NCI-H2029 (cell line): ENCODE measurements around the gene TMBIM1.
"Not testable (repeated sequence)": the region's sequence is repeated elsewhere in the genome, so short reads cannot be mapped to it uniquely, and the experiment has no call there.

Experiments used
- DNase-seq: peaks from one replicate; lab custom pipeline; 2025; lab: John Stamatoyannopoulos, UW

The TMBIM1 gene

DNA sequence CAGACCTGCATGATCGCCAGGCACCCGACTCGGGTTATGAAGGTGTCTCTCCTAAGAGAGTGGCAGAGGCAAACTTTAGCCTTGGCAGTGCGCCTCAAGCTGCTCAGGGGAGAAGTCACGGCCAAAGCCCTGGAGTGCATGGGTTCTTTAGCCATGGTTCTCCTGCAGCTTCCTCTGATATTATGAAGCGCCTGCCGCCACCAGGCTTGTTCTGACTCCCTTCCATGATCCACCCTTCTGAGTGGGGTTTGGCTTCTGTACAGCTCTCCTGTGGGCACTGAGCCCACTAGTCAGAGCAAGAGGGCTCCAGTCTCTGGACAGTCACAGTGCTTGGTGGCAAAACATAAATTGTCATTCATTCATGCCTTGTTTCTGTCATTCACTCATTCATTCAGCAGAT, 25.9 kb upstream of the TMBIM1 start:
- DNase-seq = no peak

DNA sequence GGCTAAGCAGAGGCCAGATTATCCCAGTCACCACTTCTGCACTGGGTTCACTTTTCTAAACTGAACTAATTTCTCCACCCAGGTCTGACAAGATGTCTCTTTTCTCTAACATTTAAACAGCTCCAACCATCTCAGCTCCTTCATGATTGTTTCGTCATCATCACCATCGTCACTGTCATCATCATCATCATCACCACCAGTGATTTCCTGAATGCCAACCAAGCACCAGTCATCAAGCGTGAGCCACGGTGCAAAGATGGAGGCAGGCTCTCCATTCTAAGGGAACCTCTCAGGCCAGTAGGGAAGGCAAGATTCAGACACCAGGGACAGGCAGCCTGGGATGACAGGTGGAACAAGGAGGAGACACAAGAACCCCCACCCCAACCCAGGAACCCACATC, 25.5 kb upstream of the TMBIM1 start:
- no peak for DNase-seq

DNA sequence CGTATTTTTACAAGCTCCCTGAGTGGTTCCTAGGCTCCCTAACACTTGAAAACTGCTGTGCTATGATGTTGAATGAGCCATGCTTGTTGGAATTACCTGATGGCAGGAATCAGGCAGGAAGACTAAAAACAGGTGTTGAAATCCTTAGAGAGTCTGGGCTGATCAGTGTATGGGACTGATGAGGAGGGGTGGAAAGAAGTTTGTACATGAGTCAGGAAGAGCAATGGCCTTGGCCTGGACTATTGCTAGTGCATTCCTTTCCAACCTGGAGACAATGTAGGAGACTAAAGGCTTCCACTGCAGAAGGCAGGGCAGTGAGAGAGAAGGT, 25.0 kb upstream of the TMBIM1 start:
- DNase-seq = no peak

DNA sequence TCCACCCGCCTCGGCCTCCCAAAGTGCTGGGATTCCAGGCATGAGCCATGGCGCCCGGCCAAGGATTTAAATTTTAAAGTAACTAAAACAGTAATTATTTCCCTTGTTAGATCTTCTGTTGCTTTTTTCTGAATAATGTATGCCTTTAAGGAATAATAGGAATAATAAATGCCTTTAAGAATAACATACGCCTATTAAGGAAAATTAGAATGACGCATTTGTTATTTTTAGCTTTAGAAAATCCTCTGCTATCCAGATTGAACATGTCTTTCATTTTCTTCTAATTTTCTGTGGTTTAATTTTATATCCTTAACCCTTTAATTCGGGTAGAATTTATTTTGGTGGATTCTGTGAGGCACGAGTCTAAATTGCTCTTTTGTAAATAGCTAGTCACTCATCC, 23.1 kb upstream of the TMBIM1 start:
- DNase-seq = no peak

DNA sequence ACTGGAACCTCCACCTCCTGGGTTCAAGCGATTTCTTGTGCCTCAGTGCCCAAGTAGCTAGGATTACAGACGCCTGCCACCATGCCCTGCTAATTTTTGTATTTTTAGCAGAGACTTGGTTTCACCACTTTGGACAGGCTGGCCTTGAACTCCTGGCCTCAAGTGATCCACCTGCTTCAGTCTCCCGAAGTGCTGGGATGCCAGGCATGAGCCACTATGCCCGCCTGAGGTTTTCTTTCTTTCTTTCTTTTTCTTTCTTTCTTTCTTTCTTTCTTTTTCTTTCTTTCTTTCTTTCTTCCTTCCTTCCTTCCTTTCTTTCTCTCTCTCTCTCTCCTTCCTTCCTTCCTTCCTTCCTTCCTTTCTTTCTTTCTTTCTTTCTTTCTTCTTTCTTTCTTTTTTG, 22.5 kb upstream of the TMBIM1 start:
- not testable (repeated sequence) for DNase-seq

DNA sequence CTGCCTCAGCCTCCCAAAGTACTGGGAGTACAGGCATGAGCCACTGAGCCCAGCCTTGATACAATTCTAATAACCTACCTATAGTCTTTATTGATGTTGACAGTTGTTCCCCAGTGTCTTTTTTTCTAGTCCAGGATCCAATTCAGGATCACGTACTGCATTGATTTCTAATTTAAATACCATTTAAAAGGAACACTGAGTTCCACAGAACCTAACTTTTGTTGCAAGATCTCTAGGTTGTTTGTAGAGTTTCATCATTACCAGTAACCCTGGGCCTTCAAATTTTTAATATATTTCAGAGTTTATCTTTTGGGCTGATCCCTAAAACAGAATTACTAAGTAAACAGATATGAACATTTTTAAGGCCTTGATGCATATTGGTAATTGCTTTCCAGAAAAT, 21.1 kb upstream of the TMBIM1 start:
- no peak for DNase-seq

DNA sequence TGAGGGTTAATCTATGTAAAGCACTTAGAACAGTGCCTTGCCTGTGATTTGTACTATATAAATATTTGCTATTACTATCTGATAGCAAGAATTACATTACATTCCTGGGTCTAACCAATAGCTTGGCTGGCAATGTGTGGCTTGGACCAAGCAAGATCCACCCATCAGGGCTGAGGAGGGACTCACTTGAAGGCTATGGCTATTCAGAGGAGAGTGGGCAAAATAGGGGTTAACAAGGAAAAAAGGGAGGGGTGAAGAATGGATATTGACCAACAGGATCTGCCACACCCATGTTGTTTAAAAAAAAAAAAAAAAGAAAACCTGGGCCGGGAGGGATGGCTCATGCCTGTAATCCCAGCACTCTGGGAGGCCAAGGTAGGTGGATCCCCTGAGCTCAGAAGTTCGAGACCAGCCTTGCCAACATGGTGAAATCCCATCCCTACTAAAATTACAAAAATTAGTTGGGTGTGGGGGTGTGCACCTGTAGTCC, 20.0 kb upstream of the TMBIM1 start:
- no peak for DNase-seq

DNA sequence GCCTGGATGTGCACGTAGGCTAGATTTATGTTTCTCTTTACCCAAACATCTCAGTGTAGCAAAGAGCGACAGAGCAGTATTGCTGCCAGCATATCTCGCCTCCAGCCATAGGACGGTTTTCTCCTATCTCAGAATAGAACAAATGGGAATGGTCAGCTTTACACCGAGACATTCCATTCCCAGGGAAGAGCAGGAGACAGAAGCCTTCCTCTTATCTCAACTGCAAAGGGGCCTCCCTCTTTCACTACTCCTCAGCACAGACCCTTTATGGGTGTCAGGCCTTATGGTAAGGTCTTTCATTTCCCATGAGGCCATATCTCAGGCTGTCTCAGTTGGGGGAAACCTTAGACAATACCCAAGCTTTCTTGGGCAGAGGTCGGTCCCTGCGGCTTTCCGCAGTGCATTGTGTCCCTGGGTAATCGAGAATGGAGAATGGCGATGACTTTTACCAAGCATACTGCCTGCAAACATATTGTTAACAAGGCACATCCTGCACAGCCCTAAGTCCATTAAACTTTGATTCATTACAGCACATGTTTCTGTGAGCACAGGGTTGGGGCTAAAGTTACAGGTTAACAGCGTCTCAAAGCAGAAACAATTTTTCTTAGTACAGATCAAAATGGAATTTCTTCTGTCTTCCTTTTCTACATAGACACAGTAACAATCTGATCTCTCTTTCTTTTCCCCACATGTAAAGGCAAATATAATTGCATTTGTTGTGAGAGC, 19.4 kb upstream of the TMBIM1 start:
- not testable (repeated sequence) for DNase-seq

DNA sequence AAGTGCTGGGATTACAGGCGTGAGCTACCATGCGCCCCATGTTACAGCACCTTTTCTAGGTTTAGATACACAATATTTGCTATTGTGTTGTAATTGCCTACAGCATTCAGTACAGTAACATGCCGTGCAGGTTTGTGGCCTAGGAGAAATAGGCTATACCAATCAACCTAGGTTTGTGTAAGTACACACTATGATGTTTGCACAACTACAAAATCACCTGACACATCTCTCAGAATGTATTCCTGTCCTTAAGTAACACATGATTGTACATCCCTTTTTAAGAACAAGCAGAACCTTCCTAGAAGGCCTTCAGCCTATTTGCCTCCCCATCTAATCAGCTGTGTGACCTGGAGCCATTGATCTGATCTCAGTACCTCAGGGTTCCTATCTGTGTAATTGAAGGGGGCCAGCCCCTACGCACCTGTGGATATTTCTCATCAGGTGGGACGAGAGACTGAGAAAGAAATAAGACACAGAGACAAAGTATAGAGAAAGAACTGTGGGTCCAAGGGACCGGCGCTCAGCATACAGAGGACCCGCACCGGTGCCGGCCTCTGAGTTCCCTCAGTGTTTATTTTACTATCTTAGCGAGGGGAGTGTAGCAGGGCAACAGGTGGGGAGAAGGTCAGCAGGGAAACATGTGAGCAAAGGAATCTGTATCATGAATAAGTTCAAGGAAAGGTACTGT, 18.7 kb upstream of the TMBIM1 start:
- no peak for DNase-seq

DNA sequence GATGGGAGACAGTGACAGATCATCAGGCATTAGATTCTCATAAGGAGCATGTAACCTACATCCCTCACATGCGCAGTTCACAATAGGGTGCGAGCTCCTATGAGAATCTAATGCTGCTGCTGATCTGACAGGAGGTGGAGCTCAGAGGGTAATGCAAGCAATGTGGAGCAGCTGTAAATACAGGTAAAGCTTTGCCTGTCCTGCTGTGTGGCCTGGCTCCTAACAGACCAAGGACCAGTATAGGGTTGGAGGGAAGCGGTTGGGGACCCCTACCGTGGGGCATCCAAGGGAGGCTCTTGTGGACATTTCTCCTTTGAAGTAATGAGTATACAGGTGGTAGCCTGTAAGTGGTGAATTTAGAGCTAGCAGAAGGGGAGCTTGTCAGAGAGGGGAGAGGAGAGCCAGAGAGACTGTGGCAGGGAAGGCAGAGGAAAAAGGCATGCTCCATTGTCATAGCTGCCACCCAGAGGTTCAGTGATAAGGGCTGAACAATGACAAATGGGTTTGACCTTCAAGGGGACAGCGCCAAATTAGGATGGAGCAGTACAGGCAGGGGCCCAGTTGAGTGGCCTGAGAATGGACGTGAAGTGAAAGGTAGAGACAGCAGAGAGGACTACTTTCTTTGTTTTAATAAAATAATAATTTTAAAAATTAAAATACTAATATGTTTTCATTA, 15.2 kb upstream of the TMBIM1 start:
- no peak for DNase-seq

DNA sequence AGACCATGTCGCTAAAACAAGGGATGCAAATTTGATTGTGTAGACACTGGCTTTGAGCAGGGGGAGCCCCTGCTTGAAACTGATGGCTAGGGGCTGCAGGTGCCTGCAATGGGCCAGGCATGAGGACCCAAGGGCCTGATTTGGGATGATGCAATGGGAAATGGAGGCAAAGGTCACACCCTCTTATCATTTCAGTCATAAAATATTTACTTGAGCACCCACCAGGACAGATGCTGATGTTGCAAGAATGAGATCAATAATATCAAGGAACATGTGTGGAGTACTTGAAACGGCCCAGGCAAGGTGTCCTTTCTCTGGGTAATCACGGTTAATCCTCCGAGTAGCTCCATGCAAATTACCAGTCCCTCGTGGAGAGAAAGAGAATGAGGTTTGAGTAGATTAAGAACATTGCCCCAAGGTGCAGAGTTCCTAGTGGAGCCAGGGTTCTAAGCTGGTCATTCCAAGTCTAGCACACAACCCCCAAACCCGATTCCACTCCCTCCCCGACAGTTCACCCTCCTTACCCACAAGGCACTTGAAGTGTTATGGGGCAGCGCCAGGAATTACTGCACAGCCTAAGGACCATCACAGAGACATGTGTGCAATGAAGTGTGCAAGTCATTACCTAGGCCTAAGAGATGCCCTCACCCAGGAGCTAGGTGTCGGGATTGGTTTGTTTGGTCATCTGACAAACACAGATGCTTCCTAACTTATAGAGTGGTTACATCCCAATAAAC, 14.0 kb upstream of the TMBIM1 start:
- no peak for DNase-seq

DNA sequence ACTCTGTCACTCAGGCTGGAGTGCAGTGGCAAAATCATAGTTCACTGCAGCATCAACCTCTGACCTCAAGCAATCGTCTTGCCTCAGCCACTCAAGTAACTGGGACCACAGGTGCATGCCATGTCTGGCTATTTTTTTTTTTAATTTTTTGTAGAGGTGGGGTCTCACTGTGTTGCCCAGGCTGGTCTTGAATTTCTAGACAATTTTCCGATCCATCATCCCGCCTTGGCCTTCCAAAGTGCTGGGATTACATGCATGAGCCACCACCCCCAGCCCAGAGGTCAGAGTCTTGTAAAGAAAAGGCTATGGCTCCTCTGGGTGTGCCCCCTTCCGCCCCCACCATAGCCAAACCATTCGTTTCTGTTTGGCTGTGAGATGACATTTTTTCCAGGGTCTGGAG, 13.1 kb upstream of the TMBIM1 start:
- no peak for DNase-seq

DNA sequence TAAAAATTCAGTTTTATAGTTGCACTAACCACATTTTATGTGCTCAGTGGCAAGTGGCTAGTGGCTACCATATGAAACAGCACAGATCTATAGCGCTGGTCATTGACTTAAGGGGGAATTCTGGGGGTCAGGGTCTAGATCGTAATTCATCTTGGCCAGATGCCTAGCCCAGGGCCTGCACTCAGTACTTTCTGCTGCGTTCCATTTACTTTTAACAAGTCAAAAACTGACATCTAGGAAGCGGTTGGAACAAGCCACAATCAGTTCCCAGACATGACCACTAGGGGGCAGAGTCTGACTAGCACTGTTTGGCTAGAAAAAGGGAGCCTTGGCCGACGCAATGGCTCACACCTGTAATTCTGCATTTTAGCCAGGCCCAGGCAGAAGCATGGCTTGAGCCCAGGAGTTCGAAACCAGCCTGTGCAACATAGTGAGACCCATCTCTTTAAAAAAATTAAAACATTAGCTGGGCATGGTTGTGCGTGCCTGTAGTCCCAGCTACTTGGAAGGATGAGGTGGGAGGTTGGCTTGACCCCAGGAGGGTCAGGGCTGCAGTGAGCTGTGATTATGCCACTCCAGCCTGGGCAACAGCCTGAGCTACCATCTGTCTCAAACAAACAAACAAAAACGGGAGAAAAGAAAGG, 9.0 kb upstream of the TMBIM1 start:
- peak; percentile 91 for DNase-seq

DNA sequence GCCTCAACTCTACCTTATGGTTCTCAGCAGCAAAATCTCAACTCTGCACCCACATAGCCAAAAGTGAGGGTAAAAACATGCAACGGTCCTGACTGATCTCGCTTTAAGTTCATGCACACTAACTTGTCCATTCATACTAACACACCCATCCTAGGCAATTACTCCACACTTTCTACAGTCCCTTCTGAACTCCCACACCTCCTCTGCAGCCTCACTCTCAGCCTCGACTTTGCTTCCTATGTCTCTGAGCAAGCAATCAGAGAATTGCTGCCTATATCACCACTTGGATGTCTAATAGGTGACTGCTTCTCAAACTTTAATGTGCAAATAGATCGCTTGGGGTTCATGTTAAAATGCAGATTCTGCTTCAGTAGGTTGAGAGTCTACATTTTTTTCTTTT, 7.8 kb upstream of the TMBIM1 start:
- DNase-seq = no peak

DNA sequence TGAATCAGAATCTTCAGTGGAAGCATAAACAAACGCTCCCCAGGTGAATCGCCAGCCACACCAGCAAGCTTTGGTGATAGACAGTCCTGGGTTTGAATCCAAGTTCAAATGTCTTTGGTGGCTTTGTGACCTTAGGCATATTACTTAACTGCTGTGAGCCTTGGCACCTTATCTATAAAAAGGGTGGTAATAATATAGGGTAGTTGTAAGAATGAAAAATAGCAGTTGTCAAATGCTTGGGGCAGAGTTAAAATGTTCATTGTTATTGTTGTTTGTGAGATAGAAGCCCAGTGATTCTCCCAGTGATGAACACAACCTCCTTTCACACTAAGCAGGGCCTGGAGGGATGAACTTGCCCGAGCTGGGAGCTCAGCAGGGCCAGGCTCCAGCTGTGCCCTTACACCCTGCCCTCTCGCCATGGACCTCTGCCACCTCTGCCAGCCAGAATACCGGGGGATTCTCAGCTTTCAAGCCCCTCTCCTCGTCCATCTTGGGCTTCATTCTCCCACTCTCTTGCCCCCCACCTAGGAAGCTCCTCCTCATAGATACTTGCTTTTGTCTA, 6.1 kb upstream of the TMBIM1 start:
- no peak for DNase-seq

DNA sequence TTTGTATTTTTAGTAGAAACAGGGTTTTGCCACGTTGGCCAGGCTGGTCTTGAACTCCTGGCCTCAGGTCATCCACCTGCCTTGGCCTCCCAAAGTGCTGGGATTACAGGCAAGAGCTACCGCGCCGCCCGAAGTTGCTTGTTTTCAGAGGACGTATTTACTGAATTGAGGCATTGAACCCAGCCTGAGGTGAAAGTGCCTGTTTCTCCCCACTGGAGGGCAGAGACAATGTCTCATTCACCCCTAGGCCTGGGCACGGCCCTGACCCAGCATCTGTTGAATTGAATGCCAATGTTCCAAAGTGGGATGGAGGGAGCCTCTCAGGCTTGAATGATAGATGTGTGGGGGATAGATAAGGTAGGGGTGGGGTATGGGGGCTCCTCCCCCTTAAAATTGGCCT, 4.5 kb upstream of the TMBIM1 start:
- no peak for DNase-seq

DNA sequence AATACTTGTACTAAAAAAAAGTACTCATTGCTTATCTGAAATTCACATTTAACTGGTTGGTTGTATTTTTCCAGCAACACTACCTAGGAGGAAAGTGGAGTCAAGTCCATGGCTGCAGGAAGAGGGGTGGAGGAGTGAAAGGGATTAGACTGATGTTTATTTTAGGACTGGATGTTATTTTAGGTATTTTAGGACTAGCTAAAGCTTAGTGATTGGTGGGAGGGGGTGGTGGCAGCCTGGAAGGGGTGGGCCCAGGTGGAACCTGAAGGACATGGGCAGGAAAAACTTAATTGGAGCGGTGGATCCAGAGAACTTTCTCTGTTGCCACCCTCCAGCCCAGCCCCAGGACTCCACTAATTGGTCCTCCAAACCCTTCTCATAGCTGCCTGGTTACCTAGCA, 3.9 kb upstream of the TMBIM1 start:
- DNase-seq = no peak

DNA sequence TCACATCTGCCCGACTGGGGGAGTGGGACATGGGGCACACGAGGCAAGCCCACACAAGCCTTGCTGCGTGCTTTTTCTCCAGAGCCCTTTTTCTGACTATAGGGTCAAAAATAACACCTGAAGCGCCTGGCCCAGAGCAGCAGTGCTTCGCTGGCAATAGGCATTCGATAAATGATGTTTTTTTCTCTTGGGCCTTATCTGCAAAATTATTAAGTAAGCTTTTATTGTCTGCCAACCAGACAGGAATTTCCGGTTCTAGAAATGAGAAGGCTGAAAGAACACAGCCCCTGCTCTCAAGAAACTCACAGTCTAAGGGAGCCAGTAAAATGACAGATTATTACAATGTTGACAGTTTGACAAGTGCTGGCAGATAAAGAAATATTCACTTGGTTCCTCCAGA, 2.7 kb upstream of the TMBIM1 start:
- DNase-seq = no peak

DNA sequence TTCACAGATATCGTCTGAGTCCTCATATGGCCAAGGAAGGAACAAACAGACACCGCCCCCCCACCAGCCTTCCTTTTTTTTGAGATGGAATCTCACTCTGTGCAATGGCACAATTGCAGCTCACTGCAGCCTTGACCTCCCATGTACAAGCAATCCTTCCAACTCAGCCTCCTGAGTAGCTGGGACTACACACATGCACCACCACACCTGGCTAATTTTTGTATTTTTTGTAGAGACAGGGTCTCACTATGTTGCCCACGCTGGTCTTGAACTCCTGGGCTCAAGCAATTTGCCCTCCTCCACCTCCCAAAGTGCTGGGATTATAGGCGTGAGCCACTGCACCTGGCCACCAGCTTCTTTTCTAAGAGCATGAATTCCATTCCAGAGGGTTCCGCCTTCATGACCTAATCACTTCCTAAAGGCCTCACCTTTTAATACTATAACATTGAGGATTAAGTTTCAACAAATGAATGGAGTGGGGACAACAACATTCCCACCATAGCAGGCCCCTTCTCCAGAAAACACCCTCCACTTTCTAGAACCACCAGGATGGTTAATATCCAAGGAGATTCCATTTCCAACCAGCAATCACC, 2.2 kb upstream of the TMBIM1 start:
- DNase-seq = no peak

DNA sequence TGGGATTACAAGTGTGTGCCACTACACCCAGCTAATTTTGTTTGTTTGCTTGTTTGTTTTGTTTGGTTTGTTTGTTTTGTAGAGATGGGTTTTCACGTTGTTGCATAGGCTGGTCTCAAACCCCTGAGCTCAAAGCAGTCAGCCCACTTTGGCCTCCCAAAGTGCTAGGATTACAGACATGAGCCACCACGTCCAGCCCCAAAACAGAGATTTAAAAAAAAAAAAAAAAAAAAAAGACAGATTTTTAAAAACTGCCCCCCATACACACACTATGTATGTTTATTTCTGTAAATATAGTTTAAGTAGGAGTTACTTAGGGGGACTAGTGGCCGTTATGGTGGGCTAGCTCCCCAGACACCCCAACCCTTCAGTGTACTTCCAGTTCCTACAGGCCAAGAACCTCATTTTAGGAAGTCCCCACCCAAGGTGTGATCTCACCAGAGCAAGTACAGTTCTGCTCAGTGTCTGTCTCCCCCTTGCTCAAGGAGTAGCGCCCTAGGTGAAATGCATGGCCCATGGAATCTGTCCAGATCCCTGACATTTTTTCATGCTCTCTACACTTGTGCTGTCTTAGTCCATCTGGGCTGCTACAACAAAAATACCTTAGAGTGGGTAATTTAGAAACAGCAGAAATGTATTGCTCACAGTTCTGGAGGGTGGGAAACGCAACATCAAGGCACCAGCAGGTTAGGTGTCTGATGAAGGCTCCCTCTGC, 1.6 kb upstream of the TMBIM1 start:
- no peak for DNase-seq
